ENCODE data around the gene PTPRG. TPM values are rescaled to one million over a fixed set of nuclear protein-coding genes. Genes with fewer than 3 reads are reported as not detected.
"Not testable (repeated sequence)": the region's sequence is repeated elsewhere in the genome, so short reads cannot be mapped to it uniquely, and the experiment has no call there.

PTPRG gene
- total RNA-seq, 4 donors from 2014 or later: 33.5 to 56.6 (median 46.9) TPM

GRCh38 chr3:61812517-61812916, 251.1 kb downstream of the PTPRG start:
- Histone ChIP-seq H3K4me3 (no peak overlapping the region), H3K9me3 (no peaks in the 10 kb centered on the region), H3K27ac (no peak overlapping the region), H3K36me3 (no peaks in the 10 kb centered on the region), H3K27me3 (no peaks in the 10 kb centered on the region), H3K4me1 (peaks cover 0 to 39% (median 5%) of the 10 kb centered on the region in 4 donors)
- no peak for DNase-seq
- TF ChIP-seq POLR2A (IDR thresholded peaks at IDR 0.05) (no peak), CTCF (IDR thresholded peaks at IDR 0.05) (no peak)

GRCh38 chr3:61813636-61814035, 252.3 kb downstream of the PTPRG start:
- peaks cover 0 to 28% (median 5%) of the 10 kb centered on the region in 4 donors for H3K4me1 ChIP-seq
- no peak for DNase-seq
- no peak for TF ChIP-seq POLR2A (IDR thresholded peaks at IDR 0.05)
- no peak for TF ChIP-seq CTCF (IDR thresholded peaks at IDR 0.05)
- no peaks in the 10 kb centered on the region for H3K27me3 ChIP-seq
- H3K36me3 ChIP-seq: no peaks in the 10 kb centered on the region
- no peak overlapping the region for H3K27ac ChIP-seq
- H3K4me3 ChIP-seq: no peak overlapping the region
- no peaks in the 10 kb centered on the region for H3K9me3 ChIP-seq

- Histone ChIP-seq H3K36me3 (no peaks in the 10 kb centered on the region), H3K27ac (peak overlapping the region in 1 of 4 donors; percentile 47), H3K4me1 (peaks cover 0 to 21% (median 4%) of the 10 kb centered on the region in 4 donors), H3K9me3 (no peaks in the 10 kb centered on the region), H3K27me3 (no peaks in the 10 kb centered on the region), H3K4me3 (no peak overlapping the region)
- no peak for TF ChIP-seq CTCF (IDR thresholded peaks at IDR 0.05)
- TF ChIP-seq POLR2A (IDR thresholded peaks at IDR 0.05): no peak
- DNase-seq: peak in 1 of 3 donors; percentile 56
These were observed 253.3 kb downstream of the PTPRG start for GRCh38 chr3:61814674-61815073.

GRCh38 chr3:61816304-61816703, 254.9 kb downstream of the PTPRG start:
- not testable (repeated sequence) for H3K36me3 ChIP-seq, DNase-seq, H3K27me3 ChIP-seq, H3K9me3 ChIP-seq, H3K4me1 ChIP-seq, H3K4me3 ChIP-seq, H3K27ac ChIP-seq

GRCh38 chr3:61819861-61820260, 258.5 kb downstream of the PTPRG start:
- H3K27me3 ChIP-seq: no peaks in the 10 kb centered on the region
- H3K4me1 ChIP-seq: peaks cover 0 to 6% (median 0%) of the 10 kb centered on the region in 4 donors
- DNase-seq: no peak
- no peaks in the 10 kb centered on the region for H3K9me3 ChIP-seq
- no peak overlapping the region for H3K4me3 ChIP-seq
- H3K36me3 ChIP-seq: no peaks in the 10 kb centered on the region
- no peak overlapping the region for H3K27ac ChIP-seq
- TF ChIP-seq CTCF (IDR thresholded peaks at IDR 0.05) (no peak), POLR2A (IDR thresholded peaks at IDR 0.05) (no peak)

GRCh38 chr3:61820306-61820992, 259.1 kb downstream of the PTPRG start:
- TF ChIP-seq POLR2A (IDR thresholded peaks at IDR 0.05): no peak
- TF ChIP-seq CTCF (IDR thresholded peaks at IDR 0.05): no peak
- Histone ChIP-seq H3K9me3 (no peaks in the 10 kb centered on the region), H3K27ac (no peak overlapping the region), H3K36me3 (no peaks in the 10 kb centered on the region), H3K4me3 (no peak overlapping the region), H3K27me3 (no peaks in the 10 kb centered on the region), H3K4me1 (peaks cover 0 to 4% (median 0%) of the 10 kb centered on the region in 4 donors)
- no peak for DNase-seq
